GM19023 (cell line): ENCODE measurements around the gene MPL.

Experiments used
- ATAC-seq: cut with Tn5 transposase; IDR thresholded peaks from one replicate; pipeline ENCODE4 v1.9.1; 2021; ENCODE audit warnings: mild to moderate bottlenecking, moderate library complexity; ENCODE audit not compliant: unreplicated experiment

The MPL gene

GRCh38 chr1:43305926-43306687 lies 31.5 kb upstream of the MPL start:
- no peak for ATAC-seq

DNA sequence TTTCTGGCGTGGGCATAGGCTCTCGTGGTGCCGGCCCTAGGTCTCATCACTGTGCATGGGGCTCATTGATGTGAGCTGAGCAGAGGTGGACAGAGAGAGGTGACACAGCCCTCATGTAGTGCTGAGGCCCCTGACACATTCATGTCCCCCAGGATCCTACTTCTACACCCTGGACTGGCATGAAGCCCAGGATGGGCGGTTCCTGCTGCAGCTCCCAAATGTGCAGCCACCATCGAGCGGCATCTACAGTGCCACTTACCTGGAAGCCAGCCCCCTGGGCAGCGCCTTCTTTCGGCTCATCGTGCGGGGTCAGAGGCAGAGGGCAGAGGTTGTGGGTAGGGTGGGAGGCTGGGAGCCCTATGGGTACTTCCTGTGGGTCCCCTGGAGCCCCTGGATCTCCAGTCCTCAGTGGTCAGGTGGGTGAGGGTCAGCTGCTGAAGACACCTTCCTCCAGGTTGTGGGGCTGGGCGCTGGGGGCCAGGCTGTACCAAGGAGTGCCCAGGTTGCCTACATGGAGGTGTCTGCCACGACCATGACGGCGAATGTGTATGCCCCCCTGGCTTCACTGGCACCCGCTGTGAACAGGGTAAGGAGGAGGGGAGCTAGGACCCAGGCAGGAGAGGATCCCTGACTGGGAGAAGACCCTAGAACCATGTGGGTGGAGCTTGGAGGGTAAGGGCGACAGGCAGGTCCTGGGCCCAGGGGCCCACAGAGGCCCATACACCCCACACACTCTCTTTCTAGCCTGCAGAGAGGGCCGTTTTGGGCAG lies 30.7 kb upstream of the MPL start:
- no peak for ATAC-seq

- no peak for ATAC-seq
Measured at GRCh38 chr1:43307458-43308158, 30.0 kb upstream of the MPL start.

GRCh38 chr1:43308635-43309404 lies 28.8 kb upstream of the MPL start:
- ATAC-seq: no peak

DNA sequence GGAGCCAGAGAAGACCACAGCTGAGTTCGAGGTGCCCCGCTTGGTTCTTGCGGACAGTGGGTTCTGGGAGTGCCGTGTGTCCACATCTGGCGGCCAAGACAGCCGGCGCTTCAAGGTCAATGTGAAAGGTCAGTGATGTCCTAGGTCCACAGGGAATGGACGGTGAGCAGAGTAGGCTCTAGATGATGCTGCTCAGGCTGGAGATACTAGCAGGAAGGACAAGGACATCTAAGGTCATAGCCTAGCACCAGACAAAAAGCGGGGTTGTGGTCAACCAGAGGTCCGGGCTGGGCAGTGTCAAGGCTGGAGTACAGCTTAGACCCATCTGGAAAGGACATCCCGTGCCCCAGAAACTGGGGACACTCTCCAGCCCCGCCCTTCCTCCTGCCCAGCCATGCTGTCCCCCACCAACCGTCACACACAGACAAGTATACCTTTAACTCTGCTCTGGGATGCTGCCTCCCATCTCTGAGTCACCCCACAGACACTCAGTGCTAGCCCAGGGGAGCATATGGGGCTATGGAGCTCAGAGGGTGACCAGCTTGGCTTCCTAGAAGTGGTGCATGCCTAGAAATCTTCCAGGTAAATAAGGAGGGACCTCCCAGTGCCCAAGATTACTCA lies 28.1 kb upstream of the MPL start:
- no peak for ATAC-seq

GRCh38 chr1:43311521-43311920 lies 26.1 kb upstream of the MPL start:
- ATAC-seq: no peak

DNA sequence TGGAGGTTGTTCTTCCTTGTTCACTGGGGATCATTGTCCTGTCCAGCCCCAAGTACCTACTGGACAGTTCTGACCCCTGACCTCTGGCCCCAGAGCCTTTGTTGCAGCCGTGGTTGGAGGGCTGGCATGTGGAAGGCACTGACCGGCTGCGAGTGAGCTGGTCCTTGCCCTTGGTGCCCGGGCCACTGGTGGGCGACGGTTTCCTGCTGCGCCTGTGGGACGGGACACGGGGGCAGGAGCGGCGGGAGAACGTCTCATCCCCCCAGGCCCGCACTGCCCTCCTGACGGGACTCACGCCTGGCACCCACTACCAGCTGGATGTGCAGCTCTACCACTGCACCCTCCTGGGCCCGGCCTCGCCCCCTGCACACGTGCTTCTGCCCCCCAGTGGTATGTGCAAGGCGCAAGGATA lies 25.4 kb upstream of the MPL start:
- ATAC-seq: no peak

DNA sequence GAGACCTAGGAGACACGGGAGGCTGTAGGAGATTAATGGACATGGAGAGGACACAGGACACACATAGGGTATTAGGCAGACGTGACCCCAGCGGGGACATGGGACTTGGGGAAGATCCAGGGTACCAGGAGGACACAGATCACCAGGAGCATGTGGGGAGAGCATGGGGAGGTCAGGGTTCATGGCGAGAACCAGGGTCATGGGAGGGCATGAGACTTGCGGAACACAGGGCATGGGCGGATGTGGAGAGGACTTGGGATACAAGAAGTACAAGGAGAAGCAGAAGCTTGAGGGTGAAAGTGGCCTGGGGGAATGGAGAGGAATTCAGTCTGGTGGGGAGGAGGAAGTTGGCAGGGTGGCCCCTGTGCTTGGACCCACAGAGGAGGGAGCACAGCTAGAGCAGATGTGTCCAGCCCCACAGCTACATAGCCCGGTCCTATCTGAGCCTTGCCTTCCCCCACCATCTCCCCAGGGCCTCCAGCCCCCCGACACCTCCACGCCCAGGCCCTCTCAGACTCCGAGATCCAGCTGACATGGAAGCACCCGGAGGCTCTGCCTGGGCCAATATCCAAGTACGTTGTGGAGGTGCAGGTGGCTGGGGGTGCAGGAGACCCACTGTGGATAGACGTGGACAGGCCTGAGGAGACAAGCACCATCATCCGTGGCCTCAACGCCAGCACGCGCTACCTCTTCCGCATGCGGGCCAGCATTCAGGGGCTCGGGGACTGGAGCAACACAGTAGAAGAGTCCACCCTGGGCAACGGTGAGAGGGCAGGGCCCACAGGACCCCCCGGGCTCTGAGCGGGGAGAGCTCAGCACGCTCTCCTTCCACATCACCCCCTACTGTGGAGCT lies 24.7 kb upstream of the MPL start:
- ATAC-seq: no peak

DNA sequence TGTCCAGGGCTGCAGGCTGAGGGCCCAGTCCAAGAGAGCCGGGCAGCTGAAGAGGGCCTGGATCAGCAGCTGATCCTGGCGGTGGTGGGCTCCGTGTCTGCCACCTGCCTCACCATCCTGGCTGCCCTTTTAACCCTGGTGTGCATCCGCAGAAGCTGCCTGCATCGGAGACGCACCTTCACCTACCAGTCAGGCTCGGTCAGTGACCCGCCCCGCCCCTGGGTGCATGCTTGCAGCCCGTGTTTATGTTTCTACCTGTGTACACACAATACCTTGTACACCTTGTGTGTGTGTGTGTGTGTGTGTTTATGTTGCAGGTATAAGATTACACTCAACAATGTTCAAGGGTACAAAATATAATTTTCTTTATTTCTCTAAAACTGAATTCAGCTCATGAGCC lies 23.8 kb upstream of the MPL start:
- ATAC-seq: no peak

GRCh38 chr1:43314233-43314632 lies 23.4 kb upstream of the MPL start:
- ATAC-seq: no peak

GRCh38 chr1:43315481-43315880 lies 22.1 kb upstream of the MPL start:
- ATAC-seq: no peak

DNA sequence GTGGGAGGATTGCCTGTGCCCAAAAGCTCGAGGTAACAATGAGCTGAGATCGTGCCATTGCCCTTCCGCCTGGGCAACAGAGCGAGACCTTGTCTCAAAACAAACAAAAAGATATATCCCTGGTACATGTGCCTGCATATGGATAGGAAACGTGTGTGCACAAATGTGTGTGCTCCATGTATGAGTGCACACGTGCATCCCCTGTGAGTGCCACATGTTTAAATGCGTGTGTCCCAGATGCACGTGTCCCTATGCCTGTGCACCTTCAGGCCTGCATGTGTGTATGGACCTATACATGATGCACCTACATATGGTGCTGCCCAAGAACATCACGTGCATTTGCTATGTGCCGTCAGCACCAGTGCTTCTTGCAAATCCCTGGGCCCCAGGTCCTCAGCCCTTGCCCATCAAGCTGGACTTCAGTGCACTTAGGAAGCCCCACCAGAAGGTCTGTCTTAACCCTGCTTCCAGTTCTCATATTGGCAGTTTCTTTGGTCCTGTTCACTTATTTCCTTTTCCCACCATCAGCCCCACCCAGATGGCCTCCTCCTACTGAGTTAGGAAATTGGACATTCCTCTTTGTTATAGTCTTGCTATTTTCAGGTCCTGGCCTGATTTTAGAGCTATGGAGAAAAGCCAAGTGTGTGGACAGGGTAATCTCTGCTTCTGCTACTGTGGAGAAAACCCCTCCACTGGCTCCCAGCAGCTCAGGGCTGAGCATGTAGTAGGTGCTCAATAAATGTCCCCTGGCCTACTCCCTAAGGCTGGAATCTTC lies 21.5 kb upstream of the MPL start:
- ATAC-seq: no peak

DNA sequence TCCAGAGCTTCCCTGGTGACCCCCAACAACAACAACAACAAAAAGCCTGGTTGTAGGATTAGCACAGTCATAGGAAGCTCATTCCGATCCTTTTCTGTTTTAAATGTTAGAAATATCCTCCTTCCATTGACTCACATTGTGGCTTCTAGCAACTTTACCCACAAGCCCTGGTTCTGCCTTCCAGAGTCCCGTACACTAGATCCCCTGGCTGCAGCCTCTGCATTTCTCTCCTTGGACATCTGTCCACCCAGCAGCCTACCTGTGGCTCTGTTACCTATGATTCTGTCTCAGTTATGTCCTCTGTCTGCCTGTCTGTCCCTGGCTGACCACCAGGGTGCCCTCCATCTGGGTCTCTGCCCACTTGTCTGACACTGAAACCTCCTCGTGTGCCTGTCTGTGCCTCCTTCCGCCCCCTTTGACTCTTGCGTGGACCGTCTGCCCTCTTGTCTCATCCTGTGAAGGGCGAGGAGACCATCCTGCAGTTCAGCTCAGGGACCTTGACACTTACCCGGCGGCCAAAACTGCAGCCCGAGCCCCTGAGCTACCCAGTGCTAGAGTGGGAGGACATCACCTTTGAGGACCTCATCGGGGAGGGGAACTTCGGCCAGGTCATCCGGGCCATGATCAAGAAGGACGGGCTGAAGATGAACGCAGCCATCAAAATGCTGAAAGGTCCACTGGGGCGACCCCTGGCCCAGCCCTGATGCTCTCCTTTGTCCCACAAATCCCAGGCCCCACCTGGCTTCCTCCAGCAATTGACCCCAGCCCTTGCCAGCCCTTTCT lies 20.7 kb upstream of the MPL start:
- ATAC-seq: no peak

DNA sequence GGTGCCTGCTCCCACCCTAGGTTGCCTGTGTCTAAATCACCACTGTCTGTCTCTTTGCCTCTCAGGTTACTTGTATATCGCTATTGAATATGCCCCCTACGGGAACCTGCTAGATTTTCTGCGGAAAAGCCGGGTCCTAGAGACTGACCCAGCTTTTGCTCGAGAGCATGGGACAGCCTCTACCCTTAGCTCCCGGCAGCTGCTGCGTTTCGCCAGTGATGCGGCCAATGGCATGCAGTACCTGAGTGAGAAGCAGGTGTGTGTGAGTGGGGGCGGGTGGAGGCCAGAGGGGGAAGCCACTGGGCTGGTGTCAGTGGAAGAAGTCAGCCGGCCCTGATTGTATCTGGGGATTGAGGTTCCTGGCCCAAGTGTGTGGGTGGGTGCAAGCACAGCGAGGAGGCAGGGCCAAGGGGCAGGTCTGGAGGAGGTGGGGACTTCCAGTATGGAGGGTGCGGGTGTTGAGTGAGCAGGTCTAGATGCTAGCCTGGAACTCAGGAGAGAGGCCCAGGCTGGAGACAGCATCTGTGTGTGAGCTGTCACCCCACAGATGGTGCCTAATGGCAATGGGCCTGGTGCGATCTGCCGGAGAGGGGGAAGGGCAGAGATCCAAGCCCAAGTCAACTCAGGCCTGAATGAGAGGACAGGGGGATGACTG lies 19.7 kb upstream of the MPL start:
- no peak for ATAC-seq

DNA sequence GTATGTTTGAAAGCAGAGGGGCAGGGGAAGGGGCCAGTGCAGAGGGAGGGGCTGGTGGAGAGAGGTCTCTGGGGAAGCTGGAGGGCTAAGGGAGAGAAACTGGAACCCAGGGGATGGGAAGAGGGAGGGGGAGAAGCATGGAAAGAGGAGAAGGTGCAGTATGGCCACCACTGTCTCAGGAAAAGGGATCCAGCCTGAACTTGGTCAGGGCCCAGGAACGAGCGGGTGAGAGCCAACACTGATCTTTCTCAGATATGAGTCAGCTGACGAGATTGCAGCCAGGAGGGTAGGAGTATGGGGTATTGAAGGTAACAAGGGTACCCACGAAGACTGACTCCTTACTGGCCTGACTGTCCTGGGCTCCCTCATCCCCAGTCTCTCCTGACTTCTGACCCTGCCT lies 18.8 kb upstream of the MPL start:
- ATAC-seq: no peak

GRCh38 chr1:43319288-43319687 lies 18.3 kb upstream of the MPL start:
- no peak for ATAC-seq

DNA sequence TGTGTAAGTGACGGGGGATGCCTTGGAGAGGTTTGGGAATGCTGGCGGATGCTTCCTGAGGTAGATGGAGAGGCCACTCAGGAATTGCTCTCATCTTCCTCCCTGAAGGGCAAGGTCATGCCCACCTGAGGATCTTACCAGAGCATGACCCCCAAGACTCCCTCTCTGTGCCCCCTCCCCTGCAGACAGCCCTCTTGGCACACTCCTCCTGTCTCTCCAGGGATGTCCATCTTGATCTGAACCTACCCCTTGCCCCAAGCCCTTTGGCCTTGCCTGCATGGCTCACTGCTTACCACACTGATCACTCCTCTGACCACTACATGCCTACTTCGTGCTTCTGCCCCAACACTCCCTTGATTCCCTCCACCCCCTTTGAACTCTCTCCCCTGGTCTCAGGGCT lies 17.9 kb upstream of the MPL start:
- ATAC-seq: no peak
